Measurements from ENCODE around the gene GPC4.

DNA sequence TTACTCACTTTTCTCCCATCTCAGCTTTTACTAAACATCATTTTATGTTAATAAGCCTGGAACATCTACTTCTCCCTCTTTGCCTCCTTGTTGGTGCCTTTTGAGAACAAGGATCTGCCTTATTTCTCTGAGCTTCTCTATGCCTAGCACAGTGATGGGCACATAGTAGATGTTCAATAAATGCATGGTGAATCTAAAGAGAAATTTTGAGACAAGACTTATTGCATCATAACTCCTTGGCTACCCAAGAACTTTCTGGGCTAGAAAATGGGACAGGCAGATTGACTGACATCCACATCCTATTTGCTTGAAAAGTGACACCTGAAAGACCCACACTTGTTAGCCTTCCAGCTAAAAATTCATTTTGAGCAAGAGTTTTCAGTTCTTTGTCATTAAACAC lies 109.9 kb downstream of the GPC4 start:
- TF ChIP-seq EZH2 (IDR thresholded peaks at IDR 0.05; ENCODE audit: borderline replicate concordance, insufficient read depth, low read length, poor library complexity, severe bottlenecking), result no peak
- TF ChIP-seq, protein P1, sequence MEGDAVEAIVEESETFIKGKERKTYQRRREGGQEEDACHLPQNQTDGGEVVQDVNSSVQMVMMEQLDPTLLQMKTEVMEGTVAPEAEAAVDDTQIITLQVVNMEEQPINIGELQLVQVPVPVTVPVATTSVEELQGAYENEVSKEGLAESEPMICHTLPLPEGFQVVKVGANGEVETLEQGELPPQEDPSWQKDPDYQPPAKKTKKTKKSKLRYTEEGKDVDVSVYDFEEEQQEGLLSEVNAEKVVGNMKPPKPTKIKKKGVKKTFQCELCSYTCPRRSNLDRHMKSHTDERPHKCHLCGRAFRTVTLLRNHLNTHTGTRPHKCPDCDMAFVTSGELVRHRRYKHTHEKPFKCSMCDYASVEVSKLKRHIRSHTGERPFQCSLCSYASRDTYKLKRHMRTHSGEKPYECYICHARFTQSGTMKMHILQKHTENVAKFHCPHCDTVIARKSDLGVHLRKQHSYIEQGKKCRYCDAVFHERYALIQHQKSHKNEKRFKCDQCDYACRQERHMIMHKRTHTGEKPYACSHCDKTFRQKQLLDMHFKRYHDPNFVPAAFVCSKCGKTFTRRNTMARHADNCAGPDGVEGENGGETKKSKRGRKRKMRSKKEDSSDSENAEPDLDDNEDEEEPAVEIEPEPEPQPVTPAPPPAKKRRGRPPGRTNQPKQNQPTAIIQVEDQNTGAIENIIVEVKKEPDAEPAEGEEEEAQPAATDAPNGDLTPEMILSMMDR (IDR thresholded peaks at IDR 0.05; ENCODE audit: poor library complexity, severe bottlenecking), result no peak
- no peak for TF ChIP-seq POLR2AphosphoS5 (IDR thresholded peaks at IDR 0.05)
- no peak for TF ChIP-seq RAD21 (conservative IDR thresholded peaks at IDR 0.05)
- no peak for TF ChIP-seq TAF1 (IDR thresholded peaks at IDR 0.05; ENCODE audit: low read depth)
- TF ChIP-seq, protein P2, sequence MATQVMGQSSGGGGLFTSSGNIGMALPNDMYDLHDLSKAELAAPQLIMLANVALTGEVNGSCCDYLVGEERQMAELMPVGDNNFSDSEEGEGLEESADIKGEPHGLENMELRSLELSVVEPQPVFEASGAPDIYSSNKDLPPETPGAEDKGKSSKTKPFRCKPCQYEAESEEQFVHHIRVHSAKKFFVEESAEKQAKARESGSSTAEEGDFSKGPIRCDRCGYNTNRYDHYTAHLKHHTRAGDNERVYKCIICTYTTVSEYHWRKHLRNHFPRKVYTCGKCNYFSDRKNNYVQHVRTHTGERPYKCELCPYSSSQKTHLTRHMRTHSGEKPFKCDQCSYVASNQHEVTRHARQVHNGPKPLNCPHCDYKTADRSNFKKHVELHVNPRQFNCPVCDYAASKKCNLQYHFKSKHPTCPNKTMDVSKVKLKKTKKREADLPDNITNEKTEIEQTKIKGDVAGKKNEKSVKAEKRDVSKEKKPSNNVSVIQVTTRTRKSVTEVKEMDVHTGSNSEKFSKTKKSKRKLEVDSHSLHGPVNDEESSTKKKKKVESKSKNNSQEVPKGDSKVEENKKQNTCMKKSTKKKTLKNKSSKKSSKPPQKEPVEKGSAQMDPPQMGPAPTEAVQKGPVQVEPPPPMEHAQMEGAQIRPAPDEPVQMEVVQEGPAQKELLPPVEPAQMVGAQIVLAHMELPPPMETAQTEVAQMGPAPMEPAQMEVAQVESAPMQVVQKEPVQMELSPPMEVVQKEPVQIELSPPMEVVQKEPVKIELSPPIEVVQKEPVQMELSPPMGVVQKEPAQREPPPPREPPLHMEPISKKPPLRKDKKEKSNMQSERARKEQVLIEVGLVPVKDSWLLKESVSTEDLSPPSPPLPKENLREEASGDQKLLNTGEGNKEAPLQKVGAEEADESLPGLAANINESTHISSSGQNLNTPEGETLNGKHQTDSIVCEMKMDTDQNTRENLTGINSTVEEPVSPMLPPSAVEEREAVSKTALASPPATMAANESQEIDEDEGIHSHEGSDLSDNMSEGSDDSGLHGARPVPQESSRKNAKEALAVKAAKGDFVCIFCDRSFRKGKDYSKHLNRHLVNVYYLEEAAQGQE (IDR thresholded peaks at IDR 0.05; ENCODE audit: borderline replicate concordance), result no peak
- TF ChIP-seq EP300 (conservative IDR thresholded peaks at IDR 0.05; ENCODE audit: poor library complexity, severe bottlenecking), result no peak
- no peak for TF ChIP-seq SMC3 (conservative IDR thresholded peaks at IDR 0.05; ENCODE audit: poor library complexity)
- no peak for TF ChIP-seq MXI1 (conservative IDR thresholded peaks at IDR 0.05; ENCODE audit: poor library complexity, severe bottlenecking)
